ENCODE results near the gene CFAP298.

The CFAP298 gene

GRCh38 chr21:32605469-32605868 lies 6.7 kb downstream of the CFAP298 start:
- no peak overlapping the region for H4K8ac ChIP-seq (ENCODE audit: low read depth, low read length)
- H3K23ac ChIP-seq (ENCODE audit: low read depth, low read length, poor library complexity) = no peak overlapping the region
- peaks cover 30 to 88% of the 10 kb centered on the region in 2 donors for H3K36me3 ChIP-seq (replicated peaks in 1 of 2; ENCODE audit: control insufficient read depth in 2 of 2, insufficient read depth in 2 of 2, low read length in 2 of 2)
- H3K4me2 ChIP-seq (ENCODE audit: insufficient read depth, low read length, poor library complexity, severe bottlenecking) = no peak overlapping the region
- H3K27me3 ChIP-seq (ENCODE audit: control insufficient read depth in 3 of 3, insufficient read depth in 3 of 3, low read depth in 1 of 3, low read length in 3 of 3) = no peaks in the 10 kb centered on the region
- H3K4me1 ChIP-seq (ENCODE audit: control insufficient read depth in 2 of 2, insufficient read depth in 1 of 2, low read depth in 1 of 2, low read length in 2 of 2) = peaks cover 0 to 3% of the 10 kb centered on the region in 2 donors
- no peak overlapping the region for H2BK5ac ChIP-seq (ENCODE audit: low read length)
- no peak overlapping the region for H3K4ac ChIP-seq (ENCODE audit: low read length)
- WGBS, 2 donors (ENCODE audit: extremely low coverage in 2 of 2, insufficient read length in 2 of 2, insufficient replicate concordance in 1 of 2) = no CpG with 5 or more reads among the region's 8 CpGs
- no peak overlapping the region for H3K9ac ChIP-seq (ENCODE audit: low read depth, low read length, poor library complexity)
- H3K79me1 ChIP-seq (ENCODE audit: low read depth, low read length) = no peaks in the 10 kb centered on the region
- H3K18ac ChIP-seq (ENCODE audit: low read length) = no peak overlapping the region
- no peak for DNase-seq (ENCODE audit: low spot score)
- H2BK120ac ChIP-seq (ENCODE audit: low read depth, low read length) = no peak overlapping the region
- no peak overlapping the region for H2AK5ac ChIP-seq (ENCODE audit: low read depth, low read length)
- no peak overlapping the region for H4K91ac ChIP-seq (ENCODE audit: low read depth, low read length, poor library complexity)
- no peak overlapping the region for H3K4me3 ChIP-seq (ENCODE audit: low read length in 2 of 2)
- no peak overlapping the region for H3K27ac ChIP-seq (replicated peaks; ENCODE audit: low read length)
- H3K14ac ChIP-seq (ENCODE audit: low read length) = no peak overlapping the region
- no peak overlapping the region for H2BK15ac ChIP-seq (ENCODE audit: low read length)
- H2BK12ac ChIP-seq (ENCODE audit: low read length) = no peak overlapping the region
- no peak overlapping the region for H2AFZ ChIP-seq (ENCODE audit: low read length)
- no peaks in the 10 kb centered on the region for H3K9me3 ChIP-seq (replicated peaks in 1 of 2; ENCODE audit: control insufficient read depth in 2 of 2, insufficient read depth in 1 of 2, low read depth in 1 of 2, low read length in 2 of 2)

DNA sequence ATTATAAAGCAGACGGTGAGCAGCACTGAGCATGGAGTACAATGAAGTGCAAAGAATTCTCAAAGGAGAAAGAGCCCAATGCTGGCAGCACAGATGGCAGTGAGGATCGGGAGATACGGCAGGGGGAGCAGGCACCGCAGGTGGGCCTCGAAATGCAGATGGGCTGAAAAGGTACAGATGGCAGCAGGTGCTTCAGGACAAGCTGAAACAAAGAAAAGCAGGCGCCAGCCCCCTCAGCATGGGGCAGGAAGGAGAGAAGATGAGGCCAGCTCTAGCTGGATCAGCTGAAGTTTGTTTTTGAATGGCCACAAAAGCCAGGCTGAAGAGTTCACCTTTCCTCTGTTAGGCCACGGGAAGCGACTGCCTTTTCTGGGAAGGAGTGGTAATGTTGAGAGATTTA lies 7.7 kb downstream of the CFAP298 start:
- Histone ChIP-seq H3K4ac (ENCODE audit: low read length) (no peak overlapping the region), H3K18ac (ENCODE audit: low read length) (no peak overlapping the region), H4K91ac (ENCODE audit: low read depth, low read length, poor library complexity) (no peak overlapping the region), H3K23ac (ENCODE audit: low read depth, low read length, poor library complexity) (no peak overlapping the region), H2AFZ (ENCODE audit: low read length) (no peak overlapping the region), H2BK5ac (ENCODE audit: low read length) (no peak overlapping the region), H3K4me1 (ENCODE audit: control insufficient read depth in 2 of 2, insufficient read depth in 1 of 2, low read depth in 1 of 2, low read length in 2 of 2) (peaks cover 0 to 3% of the 10 kb centered on the region in 2 donors), H2BK12ac (ENCODE audit: low read length) (no peak overlapping the region), H3K27ac (replicated peaks; ENCODE audit: low read length) (no peak overlapping the region), H3K9ac (ENCODE audit: low read depth, low read length, poor library complexity) (no peak overlapping the region), H2BK120ac (ENCODE audit: low read depth, low read length) (no peak overlapping the region), H4K8ac (ENCODE audit: low read depth, low read length) (no peak overlapping the region), H2BK15ac (ENCODE audit: low read length) (no peak overlapping the region), H3K14ac (ENCODE audit: low read length) (no peak overlapping the region), H3K36me3 (replicated peaks in 1 of 2; ENCODE audit: control insufficient read depth in 2 of 2, insufficient read depth in 2 of 2, low read length in 2 of 2) (peaks cover 34 to 91% of the 10 kb centered on the region in 2 donors), H3K79me1 (ENCODE audit: low read depth, low read length) (peaks cover 3% of the 10 kb centered on the region), H3K4me2 (ENCODE audit: insufficient read depth, low read length, poor library complexity, severe bottlenecking) (no peak overlapping the region), H3K9me3 (replicated peaks in 1 of 2; ENCODE audit: control insufficient read depth in 2 of 2, insufficient read depth in 1 of 2, low read depth in 1 of 2, low read length in 2 of 2) (no peaks in the 10 kb centered on the region), H2AK5ac (ENCODE audit: low read depth, low read length) (no peak overlapping the region), H3K27me3 (ENCODE audit: control insufficient read depth in 3 of 3, insufficient read depth in 3 of 3, low read depth in 1 of 3, low read length in 3 of 3) (no peaks in the 10 kb centered on the region), H3K4me3 (ENCODE audit: low read length in 2 of 2) (no peak overlapping the region)
- WGBS, 2 donors (ENCODE audit: extremely low coverage in 2 of 2, insufficient read length in 2 of 2, insufficient replicate concordance in 1 of 2) = no CpG with 5 or more reads among the region's 8 CpGs
- DNase-seq (ENCODE audit: low spot score) = no peak

DNA sequence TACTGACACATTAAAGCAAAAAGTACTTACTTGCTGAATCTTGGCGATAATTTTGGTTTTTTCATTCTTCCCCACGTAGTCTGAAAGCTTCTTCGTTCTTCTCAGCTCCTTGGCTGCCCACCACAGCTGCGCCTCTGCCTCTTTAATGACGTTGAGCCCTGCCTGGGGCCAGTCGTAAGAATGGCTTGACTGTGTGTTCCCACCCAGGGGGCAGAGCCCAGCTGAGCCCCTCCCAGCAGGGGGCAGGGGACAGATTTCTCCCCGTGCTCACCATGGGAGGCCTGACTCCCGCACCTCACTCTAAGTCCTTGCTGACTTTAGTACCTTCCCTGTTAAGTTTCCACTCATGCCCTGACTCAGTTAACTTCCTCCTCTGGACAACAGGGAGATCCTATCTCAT lies 9.0 kb downstream of the CFAP298 start:
- Histone ChIP-seq H3K9ac (ENCODE audit: low read depth, low read length, poor library complexity) (no peak overlapping the region), H2BK12ac (ENCODE audit: low read length) (no peak overlapping the region), H3K14ac (ENCODE audit: low read length) (no peak overlapping the region), H3K9me3 (replicated peaks in 1 of 2; ENCODE audit: control insufficient read depth in 2 of 2, insufficient read depth in 1 of 2, low read depth in 1 of 2, low read length in 2 of 2) (no peaks in the 10 kb centered on the region), H3K23ac (ENCODE audit: low read depth, low read length, poor library complexity) (no peak overlapping the region), H3K4ac (ENCODE audit: low read length) (no peak overlapping the region), H3K18ac (ENCODE audit: low read length) (no peak overlapping the region), H3K4me3 (ENCODE audit: low read length in 2 of 2) (no peak overlapping the region), H3K27ac (replicated peaks; ENCODE audit: low read length) (no peak overlapping the region), H2AFZ (ENCODE audit: low read length) (no peak overlapping the region), H4K8ac (ENCODE audit: low read depth, low read length) (no peak overlapping the region), H2BK120ac (ENCODE audit: low read depth, low read length) (no peak overlapping the region), H2AK5ac (ENCODE audit: low read depth, low read length) (no peak overlapping the region), H3K79me1 (ENCODE audit: low read depth, low read length) (peaks cover 3% of the 10 kb centered on the region), H3K27me3 (ENCODE audit: control insufficient read depth in 3 of 3, insufficient read depth in 3 of 3, low read depth in 1 of 3, low read length in 3 of 3) (no peaks in the 10 kb centered on the region), H2BK15ac (ENCODE audit: low read length) (no peak overlapping the region), H2BK5ac (ENCODE audit: low read length) (no peak overlapping the region), H3K4me2 (ENCODE audit: insufficient read depth, low read length, poor library complexity, severe bottlenecking) (no peak overlapping the region), H4K91ac (ENCODE audit: low read depth, low read length, poor library complexity) (no peak overlapping the region), H3K36me3 (replicated peaks in 1 of 2; ENCODE audit: control insufficient read depth in 2 of 2, insufficient read depth in 2 of 2, low read length in 2 of 2) (peaks cover 34 to 88% of the 10 kb centered on the region in 2 donors), H3K4me1 (ENCODE audit: control insufficient read depth in 2 of 2, insufficient read depth in 1 of 2, low read depth in 1 of 2, low read length in 2 of 2) (peaks cover 0 to 3% of the 10 kb centered on the region in 2 donors)
- no peak for DNase-seq (ENCODE audit: low spot score)
- no CpG with 5 or more reads among the region's 8 CpGs for WGBS, 2 donors (ENCODE audit: extremely low coverage in 2 of 2, insufficient read length in 2 of 2, insufficient replicate concordance in 1 of 2)

DNA sequence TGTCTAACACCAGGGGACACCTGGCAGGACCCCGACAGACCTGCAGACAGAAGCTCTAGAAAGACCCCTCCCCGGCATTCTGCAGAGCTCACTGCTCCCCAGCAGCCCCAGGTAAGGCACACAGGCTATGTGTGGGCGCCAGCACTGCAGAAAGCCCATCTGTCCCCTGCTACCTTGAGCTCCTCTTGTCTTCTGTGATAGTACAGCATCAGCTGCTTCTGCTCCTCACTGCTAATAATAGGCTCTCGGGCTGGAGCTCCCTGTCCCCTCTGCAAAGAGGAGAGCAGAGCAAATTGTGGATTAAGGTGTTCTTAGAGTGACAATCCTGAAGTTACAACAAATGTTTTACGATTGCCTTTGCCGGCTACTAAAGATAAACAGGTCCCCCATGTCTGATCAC lies 10.1 kb downstream of the CFAP298 start:
- Histone ChIP-seq H3K9ac (ENCODE audit: low read depth, low read length, poor library complexity) (no peak overlapping the region), H3K4me2 (ENCODE audit: insufficient read depth, low read length, poor library complexity, severe bottlenecking) (no peak overlapping the region), H3K9me3 (replicated peaks in 1 of 2; ENCODE audit: control insufficient read depth in 2 of 2, insufficient read depth in 1 of 2, low read depth in 1 of 2, low read length in 2 of 2) (no peaks in the 10 kb centered on the region), H3K23ac (ENCODE audit: low read depth, low read length, poor library complexity) (no peak overlapping the region), H3K4ac (ENCODE audit: low read length) (no peak overlapping the region), H2AFZ (ENCODE audit: low read length) (no peak overlapping the region), H3K36me3 (replicated peaks in 1 of 2; ENCODE audit: control insufficient read depth in 2 of 2, insufficient read depth in 2 of 2, low read length in 2 of 2) (peaks cover 32 to 83% of the 10 kb centered on the region in 2 donors), H4K8ac (ENCODE audit: low read depth, low read length) (no peak overlapping the region), H3K79me1 (ENCODE audit: low read depth, low read length) (peaks cover 3% of the 10 kb centered on the region), H3K4me1 (ENCODE audit: control insufficient read depth in 2 of 2, insufficient read depth in 1 of 2, low read depth in 1 of 2, low read length in 2 of 2) (peaks cover 0 to 3% of the 10 kb centered on the region in 2 donors), H2BK5ac (ENCODE audit: low read length) (no peak overlapping the region), H4K91ac (ENCODE audit: low read depth, low read length, poor library complexity) (no peak overlapping the region), H2BK120ac (ENCODE audit: low read depth, low read length) (no peak overlapping the region), H3K18ac (ENCODE audit: low read length) (no peak overlapping the region), H3K14ac (ENCODE audit: low read length) (no peak overlapping the region), H2BK12ac (ENCODE audit: low read length) (no peak overlapping the region), H2BK15ac (ENCODE audit: low read length) (no peak overlapping the region), H3K27me3 (ENCODE audit: control insufficient read depth in 3 of 3, insufficient read depth in 3 of 3, low read depth in 1 of 3, low read length in 3 of 3) (no peaks in the 10 kb centered on the region), H3K27ac (replicated peaks; ENCODE audit: low read length) (no peak overlapping the region), H3K4me3 (ENCODE audit: low read length in 2 of 2) (no peak overlapping the region), H2AK5ac (ENCODE audit: low read depth, low read length) (no peak overlapping the region)
- no peak for DNase-seq (ENCODE audit: low spot score)
- no CpG with 5 or more reads among the region's 6 CpGs for WGBS, 2 donors (ENCODE audit: extremely low coverage in 2 of 2, insufficient read length in 2 of 2, insufficient replicate concordance in 1 of 2)
